Measurements from ENCODE around the gene ADCY10. TPM values are rescaled to one million over a fixed set of nuclear protein-coding genes. Genes with fewer than 3 reads are reported as not detected.
A peak's percentile ranks its signal among the peaks of the same experiment; 100 is the strongest.

ADCY10 gene
- total and polyA plus RNA-seq, 3 experiments from 2014 or later: 0.09 TPM; not detected in 2

DNA sequence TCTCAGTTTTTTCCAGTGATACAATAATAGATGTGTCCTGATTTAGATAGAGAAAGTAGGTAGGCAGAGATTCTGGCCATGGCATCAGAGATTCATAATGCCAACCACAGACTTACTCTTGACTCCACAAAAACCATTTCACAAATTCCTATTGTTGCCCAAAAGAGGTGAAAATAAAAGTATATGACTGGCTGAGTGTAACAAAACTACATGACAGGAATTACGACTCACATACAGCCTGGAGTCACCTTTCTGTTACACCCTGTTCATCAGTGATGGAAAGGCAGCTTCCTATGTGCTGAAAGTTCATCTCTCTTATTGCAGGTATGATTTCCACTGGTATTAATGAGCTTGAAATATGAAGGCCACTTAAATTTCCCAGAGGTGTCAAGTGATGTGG is 119.9 kb downstream of the ADCY10 start:
- no peaks in the 10 kb centered on the region for H3K9me3 Mint-ChIP-seq
- no peaks in the 10 kb centered on the region for H3K4me1 ChIP-seq (ENCODE audit: insufficient read depth, low read length)
- CTCF ChIA-PET: no interaction called here

DNA sequence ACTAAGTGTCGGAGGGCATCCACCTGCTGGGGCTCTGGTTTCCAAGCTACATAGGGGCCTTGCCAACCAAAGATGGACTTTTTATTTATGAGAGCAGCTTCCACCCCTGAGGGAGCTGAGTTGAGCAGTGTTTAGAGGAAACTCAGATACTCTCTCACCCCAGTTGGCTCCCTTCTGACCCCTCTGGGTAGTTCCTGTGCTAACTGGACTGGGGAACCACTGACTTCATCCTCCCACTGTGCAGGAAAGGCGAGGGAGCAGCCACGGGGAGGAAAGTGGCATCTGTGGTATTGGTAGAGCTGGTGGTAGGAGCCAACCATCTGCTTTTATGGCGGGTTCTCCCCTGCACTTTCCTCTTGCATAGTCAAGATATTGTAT is 121.8 kb downstream of the ADCY10 start:
- H3K27ac Mint-ChIP-seq: peak overlapping the region in 1 of 8 donors; percentile 46
- Histone ChIP-seq H3K36me3 (ENCODE audit: insufficient read depth, low read length) (no peaks in the 10 kb centered on the region), H3K27me3 (ENCODE audit: insufficient read depth, low read length, poor library complexity, severe bottlenecking) (no peaks in the 10 kb centered on the region), H3K4me1 (ENCODE audit: insufficient read depth, low read length) (no peaks in the 10 kb centered on the region), H3K27ac (ENCODE audit: low read depth, low read length) (no peak overlapping the region), H3K9me3 (ENCODE audit: low read length) (no peaks in the 10 kb centered on the region), H3K4me3 (ENCODE audit: low read length) (no peak overlapping the region)
- POLR2A ChIA-PET: no interaction called here
- DNase-seq: no peak
- no peak overlapping the region for H3K4me3 Mint-ChIP-seq
- no peaks in the 10 kb centered on the region for H3K27me3 Mint-ChIP-seq
- no peaks in the 10 kb centered on the region for H3K9me3 Mint-ChIP-seq
- peaks cover 0 to 4% (median 0%) of the 10 kb centered on the region in 3 donors for H3K4me1 Mint-ChIP-seq
- H3K36me3 Mint-ChIP-seq: peaks cover 0 to 3% (median 0%) of the 10 kb centered on the region in 3 donors
- CTCF ChIA-PET: interaction anchor here (1.4 kb wide), 1 partner anchor 10 kb away, joined by 6 read pairs; no protein-coding TSS in a partner anchor

More for the DNA sequence above, 119.9 kb downstream of the ADCY10 start:
- POLR2A ChIA-PET: no interaction called here
- no peak overlapping the region for H3K27ac Mint-ChIP-seq
- peaks cover 0 to 3% (median 0%) of the 10 kb centered on the region in 3 donors for H3K36me3 Mint-ChIP-seq
- no peak for DNase-seq
- no peaks in the 10 kb centered on the region for H3K36me3 ChIP-seq (ENCODE audit: insufficient read depth, low read length)
- no peak overlapping the region for H3K4me3 ChIP-seq (ENCODE audit: low read length)
- H3K27ac ChIP-seq (ENCODE audit: low read depth, low read length): no peak overlapping the region
- H3K27me3 ChIP-seq (ENCODE audit: insufficient read depth, low read length, poor library complexity, severe bottlenecking): no peaks in the 10 kb centered on the region
- no peaks in the 10 kb centered on the region for H3K9me3 ChIP-seq (ENCODE audit: low read length)
- no peak overlapping the region for H3K4me3 Mint-ChIP-seq
- no peaks in the 10 kb centered on the region for H3K27me3 Mint-ChIP-seq
- peaks cover 0 to 4% (median 0%) of the 10 kb centered on the region in 3 donors for H3K4me1 Mint-ChIP-seq

DNA sequence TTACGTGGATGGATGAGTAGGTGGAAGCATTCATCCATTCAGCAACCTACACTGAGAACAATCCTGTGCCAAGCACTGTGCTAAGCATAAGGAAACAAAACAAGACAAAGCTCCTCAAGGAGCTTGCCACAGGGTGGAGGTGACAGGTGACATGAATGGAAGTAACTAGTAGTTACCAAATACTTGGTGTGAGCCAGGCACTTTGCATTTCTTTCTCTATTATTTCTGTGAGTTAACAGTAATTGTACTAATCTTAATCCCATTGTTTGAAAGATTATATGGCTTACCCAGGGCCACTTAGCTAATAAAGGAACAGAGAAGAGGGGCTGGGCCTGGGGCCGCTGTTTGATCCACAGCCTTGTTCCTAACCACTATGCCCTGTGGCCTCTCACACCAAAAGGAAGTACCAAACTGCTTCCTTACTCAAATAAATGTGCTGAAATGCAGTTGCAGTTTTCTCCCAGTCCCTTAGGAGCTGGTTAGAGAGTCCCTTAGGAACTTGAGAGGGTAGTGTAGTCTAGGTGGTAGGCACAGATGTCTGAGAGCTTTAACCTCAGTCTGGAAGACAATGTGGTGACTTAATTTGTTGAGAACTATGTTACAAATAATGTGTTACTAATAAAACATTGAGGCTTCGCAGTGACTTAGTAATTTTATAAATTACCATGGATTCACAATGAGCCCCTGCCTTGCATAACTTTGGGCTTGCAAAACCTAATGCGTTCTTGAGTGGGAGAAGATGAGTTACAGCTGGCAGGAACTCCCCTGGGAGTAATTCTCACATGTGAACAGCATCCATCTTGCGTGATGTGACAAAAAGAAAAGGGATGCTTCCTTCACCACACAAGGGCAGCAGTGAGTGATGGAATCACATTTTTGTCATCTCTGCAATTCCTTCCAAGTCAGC is 122.4 kb downstream of the ADCY10 start:
- CTCF ChIA-PET: interaction anchor here (0.7 to 1.4 kb wide), 2 partner anchors 11 to 19 kb away, joined by 3 to 6 read pairs; no protein-coding TSS in a partner anchor
- Mint-ChIP-seq H3K4me3 (no peak overlapping the region), H3K9me3 (no peaks in the 10 kb centered on the region), H3K27me3 (no peaks in the 10 kb centered on the region), H3K36me3 (peaks cover 0 to 3% (median 0%) of the 10 kb centered on the region in 3 donors), H3K4me1 (no peaks in the 10 kb centered on the region), H3K27ac (peak overlapping the region in 1 of 8 donors; percentile 46)
- DNase-seq: no peak
- POLR2A ChIA-PET: no interaction called here
- H3K9me3 ChIP-seq (ENCODE audit: low read length): no peaks in the 10 kb centered on the region
- H3K27ac ChIP-seq (ENCODE audit: low read depth, low read length): no peak overlapping the region
- no peaks in the 10 kb centered on the region for H3K4me1 ChIP-seq (ENCODE audit: insufficient read depth, low read length)
- no peaks in the 10 kb centered on the region for H3K36me3 ChIP-seq (ENCODE audit: insufficient read depth, low read length)
- H3K4me3 ChIP-seq (ENCODE audit: low read length): no peak overlapping the region
- no peaks in the 10 kb centered on the region for H3K27me3 ChIP-seq (ENCODE audit: insufficient read depth, low read length, poor library complexity, severe bottlenecking)

DNA sequence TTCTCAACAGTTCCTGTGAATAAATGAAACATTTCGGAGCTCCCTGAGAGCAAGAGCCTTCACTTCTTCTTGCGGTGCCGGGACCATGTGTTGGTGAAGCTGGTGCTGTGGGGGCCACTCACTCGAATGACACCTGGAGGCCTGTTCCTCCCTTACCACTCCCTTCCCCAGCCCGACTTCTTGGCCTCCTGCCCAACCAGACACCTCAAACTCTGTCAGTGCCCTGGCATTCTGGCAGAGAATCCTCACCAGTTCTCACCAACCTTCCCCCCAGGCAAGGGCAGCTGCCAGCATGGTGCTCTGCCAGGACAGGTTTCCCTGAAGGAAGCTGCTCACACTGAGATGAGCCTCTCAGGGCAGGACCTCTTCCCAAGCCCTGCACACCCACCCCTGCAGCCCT is 123.8 kb downstream of the ADCY10 start:
- ChIA-PET POLR2A (no interaction called here), CTCF (interaction anchor here (0.7 kb wide), 1 partner anchor 9 kb away, joined by 3 read pairs; no protein-coding TSS in a partner anchor)
- Histone ChIP-seq H3K4me1 (ENCODE audit: insufficient read depth, low read length) (no peaks in the 10 kb centered on the region), H3K4me3 (ENCODE audit: low read length) (no peak overlapping the region), H3K36me3 (ENCODE audit: insufficient read depth, low read length) (no peaks in the 10 kb centered on the region), H3K9me3 (ENCODE audit: low read length) (no peaks in the 10 kb centered on the region), H3K27ac (ENCODE audit: low read depth, low read length) (no peak overlapping the region), H3K27me3 (ENCODE audit: insufficient read depth, low read length, poor library complexity, severe bottlenecking) (no peaks in the 10 kb centered on the region)
- Mint-ChIP-seq H3K27ac (peak overlapping the region in 1 of 8 donors; percentile 58), H3K4me1 (no peaks in the 10 kb centered on the region), H3K36me3 (peaks cover 0 to 3% (median 0%) of the 10 kb centered on the region in 3 donors), H3K27me3 (no peaks in the 10 kb centered on the region), H3K4me3 (no peak overlapping the region), H3K9me3 (no peaks in the 10 kb centered on the region)
- no peak for DNase-seq

DNA sequence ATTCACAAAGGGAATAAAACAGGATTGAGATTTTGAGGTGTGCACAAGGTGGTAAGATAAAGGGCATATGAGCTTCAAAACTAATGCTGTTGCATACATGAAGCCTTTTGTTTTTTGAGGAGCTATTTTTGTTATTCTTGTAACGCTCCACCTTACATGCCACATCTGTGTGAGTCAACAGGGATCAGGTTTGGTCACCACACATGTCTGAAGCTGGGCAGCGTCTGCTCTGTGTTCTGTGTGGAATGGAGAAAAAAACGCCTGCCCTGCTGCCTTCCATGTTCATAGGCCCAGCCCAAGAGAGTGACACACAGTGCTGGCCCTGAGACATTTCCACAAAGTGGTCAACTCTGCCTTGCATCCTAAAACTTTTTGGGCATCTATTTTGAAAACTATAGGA is 124.4 kb downstream of the ADCY10 start:
- peaks cover 0 to 3% (median 2%) of the 10 kb centered on the region in 3 donors for H3K36me3 Mint-ChIP-seq

DNA sequence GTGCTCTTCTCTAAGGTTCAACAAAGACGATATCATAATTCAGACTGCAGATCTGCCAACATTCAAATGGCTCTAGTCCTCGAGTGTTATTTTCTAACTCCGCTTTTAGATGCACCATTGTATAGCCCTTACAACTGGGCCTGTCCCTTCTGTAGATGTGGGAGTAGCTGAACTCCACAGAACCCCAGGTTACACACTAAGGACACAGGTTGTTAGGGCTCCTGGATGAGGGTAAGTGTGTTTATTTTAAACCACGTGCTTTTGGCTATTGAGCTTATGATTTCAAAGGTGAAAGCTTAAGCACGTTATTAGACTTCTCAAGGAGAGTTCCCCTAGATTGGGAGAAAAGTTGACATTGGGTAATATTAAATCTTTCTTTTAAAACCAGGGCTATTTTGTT is 127.4 kb downstream of the ADCY10 start:
- Histone ChIP-seq H3K36me3 (ENCODE audit: insufficient read depth, low read length) (no peaks in the 10 kb centered on the region), H3K27ac (ENCODE audit: low read depth, low read length) (no peak overlapping the region), H3K4me1 (ENCODE audit: insufficient read depth, low read length) (no peaks in the 10 kb centered on the region), H3K9me3 (ENCODE audit: low read length) (no peaks in the 10 kb centered on the region), H3K4me3 (ENCODE audit: low read length) (no peak overlapping the region), H3K27me3 (ENCODE audit: insufficient read depth, low read length, poor library complexity, severe bottlenecking) (no peaks in the 10 kb centered on the region)
- peaks cover 0 to 3% (median 2%) of the 10 kb centered on the region in 3 donors for H3K36me3 Mint-ChIP-seq
- H3K4me3 Mint-ChIP-seq: no peak overlapping the region
- ChIA-PET POLR2A (no interaction called here), CTCF (no interaction called here)
- H3K27ac Mint-ChIP-seq: no peak overlapping the region
- H3K4me1 Mint-ChIP-seq: no peaks in the 10 kb centered on the region
- DNase-seq: no peak
- H3K9me3 Mint-ChIP-seq: no peaks in the 10 kb centered on the region
- no peaks in the 10 kb centered on the region for H3K27me3 Mint-ChIP-seq

More for the DNA sequence above, 124.4 kb downstream of the ADCY10 start:
- Mint-ChIP-seq H3K4me3 (no peak overlapping the region), H3K27me3 (no peaks in the 10 kb centered on the region), H3K27ac (peak overlapping the region in 2 of 8 donors; percentile 26 to 46), H3K9me3 (no peaks in the 10 kb centered on the region), H3K4me1 (no peaks in the 10 kb centered on the region)
- Histone ChIP-seq H3K36me3 (ENCODE audit: insufficient read depth, low read length) (no peaks in the 10 kb centered on the region), H3K27ac (ENCODE audit: low read depth, low read length) (no peak overlapping the region), H3K27me3 (ENCODE audit: insufficient read depth, low read length, poor library complexity, severe bottlenecking) (no peaks in the 10 kb centered on the region), H3K9me3 (ENCODE audit: low read length) (no peaks in the 10 kb centered on the region), H3K4me3 (ENCODE audit: low read length) (no peak overlapping the region), H3K4me1 (ENCODE audit: insufficient read depth, low read length) (no peaks in the 10 kb centered on the region)
- no peak for DNase-seq
- POLR2A ChIA-PET: no interaction called here
- CTCF ChIA-PET: interaction anchor here (1.8 kb wide), 1 partner anchor 12 kb away, joined by 6 read pairs; no protein-coding TSS in a partner anchor

DNA sequence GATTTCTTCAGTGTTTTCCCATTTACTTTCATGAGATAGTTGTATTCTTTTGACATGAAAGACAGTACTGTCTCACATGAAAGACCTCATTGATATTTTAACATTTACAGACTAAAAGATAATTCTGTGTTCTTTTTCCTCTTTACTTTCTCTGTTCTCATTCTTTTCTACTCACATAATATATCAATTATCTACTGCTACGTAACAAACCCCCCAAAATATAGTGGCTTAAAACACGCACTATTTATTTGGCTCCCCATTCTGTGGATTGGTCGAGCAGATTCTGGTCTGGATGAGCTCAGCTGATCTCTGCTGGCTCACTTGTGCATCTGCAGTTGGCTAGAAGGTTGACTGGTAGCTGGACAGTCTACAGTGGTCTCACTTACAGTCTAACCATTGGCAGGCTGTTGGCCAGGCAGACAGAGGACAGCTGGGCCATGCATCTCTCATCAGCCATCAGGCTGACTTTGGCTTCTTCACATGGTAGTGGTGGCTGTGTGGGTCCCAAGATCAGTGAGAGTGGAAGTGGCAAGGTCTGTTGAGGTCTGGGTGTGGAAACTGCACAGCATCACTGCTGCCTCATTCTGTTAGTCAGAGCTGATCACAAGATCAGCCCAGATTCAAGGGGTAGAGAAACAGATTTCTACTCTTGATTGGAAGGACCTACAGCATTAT is 128.9 kb downstream of the ADCY10 start:
- Mint-ChIP-seq H3K9me3 (peaks cover 0 to 9% (median 3%) of the 10 kb centered on the region in 5 donors), H3K27ac (no peak overlapping the region), H3K4me3 (peak overlapping the region in 1 of 7 donors; percentile 28), H3K4me1 (no peaks in the 10 kb centered on the region), H3K36me3 (peaks cover 2 to 5% (median 3%) of the 10 kb centered on the region in 3 donors), H3K27me3 (no peaks in the 10 kb centered on the region)
- Histone ChIP-seq H3K27ac (ENCODE audit: low read depth, low read length) (no peak overlapping the region), H3K4me3 (ENCODE audit: low read length) (no peak overlapping the region), H3K36me3 (ENCODE audit: insufficient read depth, low read length) (no peaks in the 10 kb centered on the region), H3K9me3 (ENCODE audit: low read length) (no peaks in the 10 kb centered on the region), H3K4me1 (ENCODE audit: insufficient read depth, low read length) (no peaks in the 10 kb centered on the region), H3K27me3 (ENCODE audit: insufficient read depth, low read length, poor library complexity, severe bottlenecking) (no peaks in the 10 kb centered on the region)
- POLR2A ChIA-PET: no interaction called here
- no peak for DNase-seq
- CTCF ChIA-PET: no interaction called here

DNA sequence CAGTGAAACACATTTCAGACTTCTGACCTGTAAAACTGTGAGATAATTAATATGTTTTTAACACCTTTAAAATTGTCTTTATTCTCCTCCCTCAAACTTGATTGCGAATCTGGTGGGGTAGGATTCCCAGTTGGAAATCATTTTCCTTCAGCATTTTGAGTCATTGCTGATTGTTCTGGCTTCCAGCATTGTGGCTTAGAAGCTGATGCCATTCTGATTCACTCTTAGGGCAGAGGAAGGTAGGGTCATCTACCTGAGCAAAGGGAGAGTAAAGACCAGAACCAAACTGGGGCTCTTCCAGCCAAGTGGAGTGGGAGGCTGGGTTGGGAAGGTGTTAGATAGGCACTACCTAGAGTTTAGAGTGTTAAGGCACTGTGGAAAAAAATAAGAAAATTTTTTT is 131.0 kb downstream of the ADCY10 start:
- H3K27me3 Mint-ChIP-seq: no peaks in the 10 kb centered on the region
- H3K4me3 ChIP-seq (ENCODE audit: low read length): no peak overlapping the region
- H3K27ac ChIP-seq (ENCODE audit: low read depth, low read length): no peak overlapping the region
- no peak for DNase-seq
- ChIA-PET CTCF (no interaction called here), POLR2A (no interaction called here)
- no peak overlapping the region for H3K4me3 Mint-ChIP-seq
- no peaks in the 10 kb centered on the region for H3K9me3 ChIP-seq (ENCODE audit: low read length)
- no peaks in the 10 kb centered on the region for H3K4me1 Mint-ChIP-seq
- H3K9me3 Mint-ChIP-seq: peaks cover 0 to 13% (median 3%) of the 10 kb centered on the region in 5 donors
- H3K36me3 ChIP-seq (ENCODE audit: insufficient read depth, low read length): no peaks in the 10 kb centered on the region
- H3K27me3 ChIP-seq (ENCODE audit: insufficient read depth, low read length, poor library complexity, severe bottlenecking): no peaks in the 10 kb centered on the region
- H3K27ac Mint-ChIP-seq: peak overlapping the region in 1 of 8 donors; percentile 20
- peaks cover 0 to 5% (median 3%) of the 10 kb centered on the region in 3 donors for H3K36me3 Mint-ChIP-seq
- no peaks in the 10 kb centered on the region for H3K4me1 ChIP-seq (ENCODE audit: insufficient read depth, low read length)
